ENCODE results near the gene ATG10. TPM values are rescaled to one million over a fixed set of nuclear protein-coding genes. Genes with fewer than 3 reads are reported as not detected.

ATG10 gene
- total RNA-seq, 5 donors from 2014 or later (not counting 1 experiment from before 2014, with no cell fraction given) = 3.9 to 7.8 (median 6.6) TPM

DNA sequence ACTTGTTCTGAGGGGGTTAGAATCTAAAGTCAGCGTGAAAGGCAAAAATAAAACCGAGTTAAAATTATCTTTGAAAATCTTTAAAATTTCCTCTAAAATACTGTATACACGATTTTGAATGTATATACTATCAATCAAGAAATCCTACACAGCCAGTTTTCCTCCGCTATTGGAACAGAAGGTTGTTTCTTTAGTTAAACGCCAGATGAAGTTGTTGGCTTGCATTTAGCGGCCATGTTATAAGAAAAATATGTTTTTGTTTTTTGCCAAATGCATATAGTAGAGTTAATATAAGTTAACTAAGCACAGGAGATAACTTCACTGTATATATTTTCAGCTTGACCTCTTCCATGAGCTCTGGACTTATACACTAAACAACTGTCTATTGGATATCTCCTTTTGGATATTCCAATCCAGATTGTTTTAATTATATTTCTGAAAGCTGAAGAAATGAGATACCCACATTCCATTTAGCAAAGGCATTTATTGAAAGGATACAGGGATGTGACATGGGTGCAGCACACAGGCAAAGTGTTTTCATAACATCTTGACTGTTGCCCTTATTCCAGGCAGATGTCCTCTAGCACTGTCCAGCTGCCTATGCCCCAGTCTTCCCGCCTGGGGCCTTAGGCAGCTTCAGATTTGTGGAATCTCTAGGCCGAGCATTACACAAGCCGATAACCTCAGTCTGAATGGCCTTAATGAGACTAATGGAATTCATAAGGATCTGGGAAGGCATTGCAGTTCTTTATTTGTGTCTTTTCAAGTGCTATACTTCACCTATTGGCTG lies 10.0 kb upstream of the ATG10 start:
- Mint-ChIP-seq H3K27me3 (no peaks in the 10 kb centered on the region), H3K36me3 (no peaks in the 10 kb centered on the region), H3K9me3 (no peaks in the 10 kb centered on the region), H3K4me3 (no peak overlapping the region), H3K4me1 (no peaks in the 10 kb centered on the region), H3K27ac (no peak overlapping the region)
- CTCF ChIA-PET = no interaction called here
- no peak for DNase-seq
- no peak overlapping the region for H3K27ac ChIP-seq (ENCODE audit: low read length)
- WGBS (ENCODE audit: insufficient coverage) = 89% methylated on average over 1 of the region's 9 CpGs
- no peak overlapping the region for H3K4me3 ChIP-seq (ENCODE audit: control insufficient read depth in 1 of 2, extremely low read depth in 1 of 2, low read length in 1 of 2)
- ATAC-seq (replicated peaks in 1 of 4) = no peak
- H3K36me3 ChIP-seq (ENCODE audit: control insufficient read depth in 2 of 2, extremely low read depth in 1 of 2, insufficient read depth in 1 of 2, low read length in 1 of 2) = no peaks in the 10 kb centered on the region
- POLR2A ChIA-PET = no interaction called here
- no peaks in the 10 kb centered on the region for H3K4me1 ChIP-seq (ENCODE audit: control insufficient read depth in 1 of 2, extremely low read depth in 1 of 2, insufficient read depth in 2 of 2, low read length in 2 of 2)
- H3K27me3 ChIP-seq (replicated peaks in 1 of 2; ENCODE audit: control insufficient read depth in 2 of 2, extremely low read depth in 1 of 2, insufficient read depth in 2 of 2, low read length in 1 of 2) = no peaks in the 10 kb centered on the region
- H3K9me3 ChIP-seq = no peaks in the 10 kb centered on the region

DNA sequence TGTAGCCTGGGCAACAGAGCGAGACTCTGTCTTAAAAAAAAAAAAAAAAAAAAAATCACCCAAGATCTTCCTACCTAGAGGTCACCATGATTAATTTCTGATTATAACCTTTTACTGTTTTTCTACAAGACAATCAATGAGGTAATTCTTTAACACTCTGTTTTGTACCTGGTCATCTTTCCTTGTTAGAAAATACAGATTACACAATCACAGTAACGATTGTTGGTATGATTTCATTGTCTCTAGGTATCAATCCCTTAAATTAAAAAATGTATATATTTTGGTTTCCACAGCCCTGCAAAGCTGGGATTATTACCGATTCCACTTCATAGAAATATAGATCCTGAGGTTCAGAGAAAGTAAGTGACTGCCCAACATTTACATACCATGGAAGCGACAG lies 8.3 kb upstream of the ATG10 start:
- H3K4me1 Mint-ChIP-seq = no peaks in the 10 kb centered on the region
- H3K27me3 Mint-ChIP-seq = no peaks in the 10 kb centered on the region
- Histone ChIP-seq H3K9me3 (no peaks in the 10 kb centered on the region), H3K4me1 (ENCODE audit: control insufficient read depth in 1 of 2, extremely low read depth in 1 of 2, insufficient read depth in 2 of 2, low read length in 2 of 2) (no peaks in the 10 kb centered on the region), H3K36me3 (ENCODE audit: control insufficient read depth in 2 of 2, extremely low read depth in 1 of 2, insufficient read depth in 1 of 2, low read length in 1 of 2) (no peaks in the 10 kb centered on the region), H3K4me3 (ENCODE audit: control insufficient read depth in 1 of 2, extremely low read depth in 1 of 2, low read length in 1 of 2) (no peak overlapping the region), H3K27ac (ENCODE audit: low read length) (no peak overlapping the region), H3K27me3 (replicated peaks in 1 of 2; ENCODE audit: control insufficient read depth in 2 of 2, extremely low read depth in 1 of 2, insufficient read depth in 2 of 2, low read length in 1 of 2) (no peaks in the 10 kb centered on the region)
- WGBS (ENCODE audit: insufficient coverage) = 100% methylated on average over 1 of the region's 4 CpGs
- H3K4me3 Mint-ChIP-seq = no peak overlapping the region
- DNase-seq (no peak), ATAC-seq (replicated peaks in 1 of 4) (no peak)
- H3K27ac Mint-ChIP-seq = no peak overlapping the region
- CTCF ChIA-PET = no interaction called here
- POLR2A ChIA-PET = no interaction called here
- H3K36me3 Mint-ChIP-seq = no peaks in the 10 kb centered on the region
- H3K9me3 Mint-ChIP-seq = no peaks in the 10 kb centered on the region

GRCh38 chr5:81965524-81965923 lies 6.3 kb upstream of the ATG10 start:
- ATAC-seq (replicated peaks in 1 of 4) = no peak
- H3K4me3 Mint-ChIP-seq = no peak overlapping the region
- 60% methylated on average over 1 of the region's 1 CpG for WGBS (ENCODE audit: insufficient coverage)

GRCh38 chr5:81969226-81969625 lies 2.6 kb upstream of the ATG10 start:
- Mint-ChIP-seq H3K36me3 (no peaks in the 10 kb centered on the region), H3K4me1 (peaks cover 17 to 25% (median 22%) of the 10 kb centered on the region in 3 donors), H3K9me3 (no peaks in the 10 kb centered on the region), H3K27me3 (no peaks in the 10 kb centered on the region), H3K4me3 (no peak overlapping the region), H3K27ac (no peak overlapping the region)
- no peak overlapping the region for H3K4me3 ChIP-seq (ENCODE audit: control insufficient read depth in 1 of 2, extremely low read depth in 1 of 2, low read length in 1 of 2)
- ATAC-seq (replicated peaks in 1 of 4) (no peak), DNase-seq (no peak)
- H3K27me3 ChIP-seq (replicated peaks in 1 of 2; ENCODE audit: control insufficient read depth in 2 of 2, extremely low read depth in 1 of 2, insufficient read depth in 2 of 2, low read length in 1 of 2) = no peaks in the 10 kb centered on the region
- POLR2A ChIA-PET = interaction anchor here in 1 of 2 donors (0.7 kb wide), 2 partner anchors 11 to 192 kb away, joined by 3 read pairs; no protein-coding TSS in a partner anchor
- CTCF ChIA-PET = no interaction called here
- no peaks in the 10 kb centered on the region for H3K9me3 ChIP-seq
- no peaks in the 10 kb centered on the region for H3K36me3 ChIP-seq (ENCODE audit: control insufficient read depth in 2 of 2, extremely low read depth in 1 of 2, insufficient read depth in 1 of 2, low read length in 1 of 2)
- H3K27ac ChIP-seq (ENCODE audit: low read length) = no peak overlapping the region
- peaks cover 7 to 9% of the 10 kb centered on the region in 2 experiments for H3K4me1 ChIP-seq (ENCODE audit: control insufficient read depth in 1 of 2, extremely low read depth in 1 of 2, insufficient read depth in 2 of 2, low read length in 2 of 2)
- WGBS (ENCODE audit: insufficient coverage) = 100% methylated on average over 2 of the region's 3 CpGs

More at GRCh38 chr5:81965524-81965923, 6.3 kb upstream of the ATG10 start:
- H3K36me3 Mint-ChIP-seq = no peaks in the 10 kb centered on the region
- ChIA-PET CTCF (interaction anchor here in 1 of 2 donors (0.8 kb wide), 1 partner anchor 113 kb away, joined by 3 read pairs; no protein-coding TSS in a partner anchor), POLR2A (no interaction called here)
- peaks cover 0 to 3% (median 3%) of the 10 kb centered on the region in 3 donors for H3K4me1 Mint-ChIP-seq
- Histone ChIP-seq H3K27ac (ENCODE audit: low read length) (no peak overlapping the region), H3K9me3 (no peaks in the 10 kb centered on the region), H3K4me3 (ENCODE audit: control insufficient read depth in 1 of 2, extremely low read depth in 1 of 2, low read length in 1 of 2) (no peak overlapping the region), H3K36me3 (ENCODE audit: control insufficient read depth in 2 of 2, extremely low read depth in 1 of 2, insufficient read depth in 1 of 2, low read length in 1 of 2) (no peaks in the 10 kb centered on the region), H3K27me3 (replicated peaks in 1 of 2; ENCODE audit: control insufficient read depth in 2 of 2, extremely low read depth in 1 of 2, insufficient read depth in 2 of 2, low read length in 1 of 2) (no peaks in the 10 kb centered on the region), H3K4me1 (ENCODE audit: control insufficient read depth in 1 of 2, extremely low read depth in 1 of 2, insufficient read depth in 2 of 2, low read length in 2 of 2) (peaks cover 0 to under 1% of the 10 kb centered on the region in 2 experiments)
- no peak for DNase-seq
- H3K9me3 Mint-ChIP-seq = no peaks in the 10 kb centered on the region
- H3K27ac Mint-ChIP-seq = no peak overlapping the region
- no peaks in the 10 kb centered on the region for H3K27me3 Mint-ChIP-seq

- Mint-ChIP-seq H3K4me3 (peak overlapping the region in 1 of 3 donors; percentile 11), H3K27ac (peak overlapping the region; percentile 37 to 49)
- WGBS (ENCODE audit: insufficient coverage) = 82% methylated on average over 2 of the region's 2 CpGs
Measured at GRCh38 chr5:81969912-81970311, 1.9 kb upstream of the ATG10 start.

GRCh38 chr5:81971111-81971711 lies 612 bp upstream of the ATG10 start:
- H3K4me3 ChIP-seq (ENCODE audit: control insufficient read depth in 1 of 2, extremely low read depth in 1 of 2, low read length in 1 of 2) = peak overlapping the region; percentile 70 to 95
- no peaks in the 10 kb centered on the region for H3K27me3 Mint-ChIP-seq
- ChIA-PET CTCF (interaction anchor here in 1 of 2 donors (1.6 kb wide), 1 partner anchor 195 kb away, joined by 6 read pairs; no protein-coding TSS in a partner anchor), POLR2A (interaction anchor here in 1 of 2 donors (0.6 to 1.1 kb wide), 4 partner anchors 12 to 1259 kb away, joined by 3 to 4 read pairs (median 3); partner anchors contain the start of gene SSBP2)
- H3K4me1 Mint-ChIP-seq = peaks cover 22 to 26% (median 26%) of the 10 kb centered on the region in 3 donors
- no CpG with 5 or more reads among the region's 11 CpGs for WGBS (ENCODE audit: insufficient coverage)
- peak overlapping the region; percentile 94 to 97 (median 95) for H3K4me3 Mint-ChIP-seq
- no peaks in the 10 kb centered on the region for H3K27me3 ChIP-seq (replicated peaks in 1 of 2; ENCODE audit: control insufficient read depth in 2 of 2, extremely low read depth in 1 of 2, insufficient read depth in 2 of 2, low read length in 1 of 2)
- H3K9me3 ChIP-seq = no peaks in the 10 kb centered on the region
- H3K9me3 Mint-ChIP-seq = no peaks in the 10 kb centered on the region
- H3K36me3 ChIP-seq (ENCODE audit: control insufficient read depth in 2 of 2, extremely low read depth in 1 of 2, insufficient read depth in 1 of 2, low read length in 1 of 2) = no peaks in the 10 kb centered on the region
- ATAC-seq (replicated peaks in 1 of 4) (peak; percentile 24 to 62 (median 30)), DNase-seq (peak in 4 of 35 experiments; percentile 2 to 71 (median 11))
- peak overlapping the region; percentile 98 to 99 for H3K27ac Mint-ChIP-seq
- peaks cover 7 to 12% of the 10 kb centered on the region in 2 experiments for H3K4me1 ChIP-seq (ENCODE audit: control insufficient read depth in 1 of 2, extremely low read depth in 1 of 2, insufficient read depth in 2 of 2, low read length in 2 of 2)
- peak overlapping the region; percentile 96 for H3K27ac ChIP-seq (ENCODE audit: low read length)
- no peaks in the 10 kb centered on the region for H3K36me3 Mint-ChIP-seq

More at GRCh38 chr5:81969912-81970311, 1.9 kb upstream of the ATG10 start:
- ATAC-seq (replicated peaks in 1 of 4) = no peak
- H3K4me3 ChIP-seq (ENCODE audit: control insufficient read depth in 1 of 2, extremely low read depth in 1 of 2, low read length in 1 of 2) = no peak overlapping the region
- H3K27ac ChIP-seq (ENCODE audit: low read length) = no peak overlapping the region
- peaks cover 22 to 26% (median 26%) of the 10 kb centered on the region in 3 donors for H3K4me1 Mint-ChIP-seq
- H3K4me1 ChIP-seq (ENCODE audit: control insufficient read depth in 1 of 2, extremely low read depth in 1 of 2, insufficient read depth in 2 of 2, low read length in 2 of 2) = peaks cover 7 to 12% of the 10 kb centered on the region in 2 experiments
- ChIA-PET POLR2A (interaction anchor here in 1 of 2 donors (0.7 kb wide), 1 partner anchor 10 kb away, joined by 3 read pairs; no protein-coding TSS in a partner anchor), CTCF (interaction anchor here in 1 of 2 donors (1.6 kb wide), 1 partner anchor 196 kb away, joined by 6 read pairs; no protein-coding TSS in a partner anchor)
- no peaks in the 10 kb centered on the region for H3K27me3 ChIP-seq (replicated peaks in 1 of 2; ENCODE audit: control insufficient read depth in 2 of 2, extremely low read depth in 1 of 2, insufficient read depth in 2 of 2, low read length in 1 of 2)
- no peak for DNase-seq
- no peaks in the 10 kb centered on the region for H3K9me3 Mint-ChIP-seq
- H3K27me3 Mint-ChIP-seq = no peaks in the 10 kb centered on the region
- no peaks in the 10 kb centered on the region for H3K9me3 ChIP-seq
- no peaks in the 10 kb centered on the region for H3K36me3 Mint-ChIP-seq
- H3K36me3 ChIP-seq (ENCODE audit: control insufficient read depth in 2 of 2, extremely low read depth in 1 of 2, insufficient read depth in 1 of 2, low read length in 1 of 2) = no peaks in the 10 kb centered on the region
